ENCODE measurements around the gene NUP210. TPM values are rescaled to one million over a fixed set of nuclear protein-coding genes. Genes with fewer than 3 reads are reported as not detected.

NUP210 gene
- 3.6 TPM for polyA plus RNA-seq (2013, experiment 1 of 2)
- 3.1 TPM for polyA plus RNA-seq (2013, experiment 2 of 2)

DNA sequence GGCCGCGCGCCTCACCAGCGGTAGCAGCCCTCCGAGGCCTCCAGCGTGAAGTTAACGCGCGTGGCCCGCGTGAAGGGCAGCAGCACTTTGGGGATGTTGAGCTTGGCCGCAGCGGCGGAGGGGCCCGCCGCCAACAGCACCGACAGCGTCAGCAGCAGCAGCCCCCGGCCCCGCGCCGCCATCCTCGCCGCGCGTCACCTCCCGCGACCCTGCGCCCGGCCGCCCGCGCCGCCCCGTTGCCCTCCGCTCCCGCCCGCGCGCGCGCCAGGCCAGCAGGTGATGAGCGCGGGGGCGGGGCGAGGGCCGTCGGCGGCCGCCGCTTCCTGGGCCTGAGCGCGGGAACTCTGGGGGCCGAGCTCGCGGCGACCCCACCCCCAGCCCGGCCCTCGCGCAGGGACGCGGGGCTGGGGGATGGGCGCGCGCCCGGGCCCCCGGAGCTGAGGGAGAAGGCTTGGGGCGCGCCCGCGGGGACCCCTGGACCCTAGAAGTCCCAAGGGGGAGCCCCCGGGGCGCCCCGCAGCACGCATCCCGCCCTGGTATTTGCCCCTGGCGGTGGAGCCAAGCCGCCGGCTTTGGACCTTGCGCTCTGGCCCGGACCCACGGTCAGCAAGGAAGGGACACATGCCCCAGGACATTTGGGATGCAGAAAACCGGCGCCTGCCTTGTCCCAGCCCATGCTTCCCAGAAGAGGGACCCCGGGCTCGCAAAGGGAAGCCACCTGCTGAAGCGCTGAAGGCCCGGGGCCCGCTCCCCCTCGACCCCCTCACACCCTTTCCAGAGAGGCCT, at the start of gene NUP210:
TSS of gene NUP210 (minus strand) at position 278 of the 786 bp plus-strand sequence. CDS start at position 182, 96 bp downstream.
- Histone ChIP-seq H3K27ac (ENCODE audit: low read depth, low read length, severe bottlenecking) (no peak within 1 kb of the TSS), H3K36me3 (ENCODE audit: control insufficient read depth, insufficient read depth, low read length) (no peaks in the 10 kb centered on the region), H3K4me1 (ENCODE audit: control insufficient read depth, insufficient read depth, low read length, poor library complexity, severe bottlenecking) (no peaks in the 10 kb centered on the region), H3K4me3 (ENCODE audit: extremely low read depth, insufficient read depth, low read length, poor library complexity, severe bottlenecking) (peak within 1 kb of the TSS; percentile 35), H3K9me3 (ENCODE audit: control insufficient read depth, low read length) (no peaks in the 10 kb centered on the region)
- 2 to 4% methylated on average over 54 to 70 of the region's 90 CpGs for WGBS, 2 experiments (ENCODE audit: insufficient coverage in 2 of 2)

DNA sequence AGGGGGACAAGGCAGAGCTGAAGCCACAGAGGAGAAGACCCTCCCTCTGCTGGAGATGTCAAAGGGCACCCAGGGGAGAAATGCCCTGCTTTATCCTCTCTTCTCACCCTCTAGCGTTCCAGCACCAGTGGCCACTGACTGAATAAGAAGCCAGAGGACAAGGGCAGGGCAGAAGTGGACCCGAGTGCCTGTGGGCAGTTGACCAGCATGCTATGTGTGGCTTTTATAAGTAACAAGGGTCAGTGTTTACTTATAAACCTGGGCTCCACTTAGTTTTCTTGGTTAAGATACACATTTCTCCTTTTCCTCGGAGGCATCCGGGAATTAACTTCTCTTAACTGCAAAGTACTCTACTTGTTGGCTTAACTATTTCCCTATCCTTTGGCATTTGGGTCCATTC, 46.7 kb upstream of the NUP210 start:
- H3K9me3 ChIP-seq (ENCODE audit: control insufficient read depth, low read length), result no peaks in the 10 kb centered on the region
- H3K36me3 ChIP-seq (ENCODE audit: control insufficient read depth, insufficient read depth, low read length), result no peaks in the 10 kb centered on the region
- WGBS, 2 experiments (ENCODE audit: insufficient coverage in 2 of 2), result 93 to 95% methylated on average over 2 to 3 of the region's 4 CpGs
- no peak overlapping the region for H3K4me3 ChIP-seq (ENCODE audit: extremely low read depth, insufficient read depth, low read length, poor library complexity, severe bottlenecking)
- no peak overlapping the region for H3K27ac ChIP-seq (ENCODE audit: low read depth, low read length, severe bottlenecking)
- no peaks in the 10 kb centered on the region for H3K4me1 ChIP-seq (ENCODE audit: control insufficient read depth, insufficient read depth, low read length, poor library complexity, severe bottlenecking)

DNA sequence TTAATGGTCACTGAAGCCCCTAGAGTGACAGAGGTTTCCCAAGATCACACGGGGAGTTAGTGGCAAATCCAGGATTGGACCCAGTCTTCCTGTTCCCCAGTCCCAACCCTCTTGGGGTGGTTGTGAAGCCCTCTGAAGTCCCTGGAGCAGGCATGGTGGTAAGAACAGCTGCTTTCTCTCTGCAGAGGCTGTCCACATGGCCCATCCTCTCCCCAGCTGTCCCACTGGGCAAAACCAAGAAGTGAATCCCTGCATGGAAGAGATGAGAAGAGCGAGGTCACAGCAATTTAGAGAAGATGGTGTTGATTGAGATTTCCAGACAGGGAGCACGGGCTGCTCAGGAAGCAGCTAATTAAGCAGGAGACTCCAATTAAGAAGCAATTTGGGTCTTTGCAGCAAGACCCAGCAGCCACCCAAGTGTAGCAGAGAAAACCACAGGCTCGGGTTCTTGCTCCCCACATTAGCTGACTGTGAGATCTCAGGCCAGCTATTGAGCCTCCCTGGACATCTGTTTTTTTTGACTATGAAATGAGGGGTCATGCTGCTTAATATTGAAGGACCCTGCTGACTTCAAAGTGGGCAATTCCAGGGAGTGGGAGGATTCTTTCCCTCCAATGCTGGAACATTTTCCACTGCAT, 45.2 kb upstream of the NUP210 start:
- H3K36me3 ChIP-seq (ENCODE audit: control insufficient read depth, insufficient read depth, low read length), result no peaks in the 10 kb centered on the region
- H3K4me3 ChIP-seq (ENCODE audit: extremely low read depth, insufficient read depth, low read length, poor library complexity, severe bottlenecking), result no peak overlapping the region
- H3K9me3 ChIP-seq (ENCODE audit: control insufficient read depth, low read length), result no peaks in the 10 kb centered on the region
- H3K4me1 ChIP-seq (ENCODE audit: control insufficient read depth, insufficient read depth, low read length, poor library complexity, severe bottlenecking), result no peaks in the 10 kb centered on the region
- 56 to 71% methylated on average over 2 to 3 of the region's 4 CpGs for WGBS, 2 experiments (ENCODE audit: insufficient coverage in 2 of 2)
- H3K27ac ChIP-seq (ENCODE audit: low read depth, low read length, severe bottlenecking), result no peak overlapping the region

DNA sequence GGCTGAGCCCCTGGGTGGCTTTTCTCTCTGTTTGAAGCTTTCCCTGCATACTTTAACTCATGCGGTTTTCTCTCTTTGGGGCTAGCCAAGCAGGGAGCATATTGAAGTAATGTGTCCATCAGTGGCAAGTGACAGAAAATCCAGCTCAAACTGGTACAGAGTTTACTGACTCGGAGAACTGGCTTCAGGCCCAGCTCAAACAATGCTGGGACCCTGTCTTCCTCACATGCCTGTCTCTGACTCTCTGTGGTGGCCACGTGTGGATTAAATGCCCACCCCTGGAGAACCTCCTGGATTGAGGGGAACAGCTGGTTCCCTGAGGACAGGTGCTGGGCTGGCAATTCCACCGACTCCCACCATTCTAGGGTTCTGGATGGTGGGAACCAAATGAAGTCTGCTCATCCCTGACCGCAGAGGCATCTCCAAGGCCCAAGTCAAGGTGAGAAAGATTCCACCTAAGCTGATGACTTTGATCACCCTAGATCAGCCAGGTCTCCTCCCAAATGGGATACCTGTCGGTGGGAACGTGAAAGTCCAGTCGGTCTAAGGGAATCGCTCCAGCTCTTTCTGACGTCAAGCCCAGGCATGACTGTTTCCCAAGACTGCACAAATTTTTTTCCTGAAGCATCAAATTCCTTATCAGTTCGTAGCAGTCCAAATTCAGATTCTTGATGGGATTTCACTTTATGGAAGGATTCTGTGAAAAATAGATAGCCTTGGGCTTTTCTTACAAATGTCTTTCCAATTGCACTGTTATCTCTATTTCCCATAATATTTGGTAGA, 43.7 kb upstream of the NUP210 start:
- H3K4me3 ChIP-seq (ENCODE audit: extremely low read depth, insufficient read depth, low read length, poor library complexity, severe bottlenecking), result no peak overlapping the region
- WGBS, 2 experiments (ENCODE audit: insufficient coverage in 2 of 2), result 88 to 91% methylated on average over 10 of the region's 11 CpGs

DNA sequence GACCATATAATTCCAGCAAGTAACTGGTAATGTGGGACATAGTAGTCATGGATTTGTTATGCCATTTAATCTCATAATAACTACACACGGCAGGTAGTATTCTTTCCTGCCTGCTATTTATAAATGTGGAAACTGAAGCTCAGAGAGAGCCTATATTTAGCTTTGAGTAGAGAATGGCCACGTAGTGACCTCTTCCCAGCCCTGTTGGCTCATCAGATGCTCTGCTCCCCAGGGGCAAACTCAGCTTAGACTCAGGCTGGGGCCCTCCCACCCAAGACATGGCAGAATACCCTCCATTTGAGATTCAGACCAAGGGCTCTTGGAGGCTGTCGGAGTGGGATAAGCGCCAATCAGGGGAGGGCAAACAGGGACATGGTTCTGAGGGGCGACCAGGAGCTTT, 42.7 kb upstream of the NUP210 start:
- WGBS, 2 experiments (ENCODE audit: insufficient coverage in 2 of 2), result 82 to 87% methylated on average over 3 to 4 of the region's 5 CpGs
- Histone ChIP-seq H3K4me3 (ENCODE audit: extremely low read depth, insufficient read depth, low read length, poor library complexity, severe bottlenecking) (no peak overlapping the region), H3K27ac (ENCODE audit: low read depth, low read length, severe bottlenecking) (no peak overlapping the region), H3K4me1 (ENCODE audit: control insufficient read depth, insufficient read depth, low read length, poor library complexity, severe bottlenecking) (no peaks in the 10 kb centered on the region), H3K9me3 (ENCODE audit: control insufficient read depth, low read length) (no peaks in the 10 kb centered on the region), H3K36me3 (ENCODE audit: control insufficient read depth, insufficient read depth, low read length) (no peaks in the 10 kb centered on the region)

More for the DNA sequence above, 43.7 kb upstream of the NUP210 start:
- Histone ChIP-seq H3K4me1 (ENCODE audit: control insufficient read depth, insufficient read depth, low read length, poor library complexity, severe bottlenecking) (no peaks in the 10 kb centered on the region), H3K9me3 (ENCODE audit: control insufficient read depth, low read length) (no peaks in the 10 kb centered on the region), H3K27ac (ENCODE audit: low read depth, low read length, severe bottlenecking) (no peak overlapping the region), H3K36me3 (ENCODE audit: control insufficient read depth, insufficient read depth, low read length) (no peaks in the 10 kb centered on the region)

DNA sequence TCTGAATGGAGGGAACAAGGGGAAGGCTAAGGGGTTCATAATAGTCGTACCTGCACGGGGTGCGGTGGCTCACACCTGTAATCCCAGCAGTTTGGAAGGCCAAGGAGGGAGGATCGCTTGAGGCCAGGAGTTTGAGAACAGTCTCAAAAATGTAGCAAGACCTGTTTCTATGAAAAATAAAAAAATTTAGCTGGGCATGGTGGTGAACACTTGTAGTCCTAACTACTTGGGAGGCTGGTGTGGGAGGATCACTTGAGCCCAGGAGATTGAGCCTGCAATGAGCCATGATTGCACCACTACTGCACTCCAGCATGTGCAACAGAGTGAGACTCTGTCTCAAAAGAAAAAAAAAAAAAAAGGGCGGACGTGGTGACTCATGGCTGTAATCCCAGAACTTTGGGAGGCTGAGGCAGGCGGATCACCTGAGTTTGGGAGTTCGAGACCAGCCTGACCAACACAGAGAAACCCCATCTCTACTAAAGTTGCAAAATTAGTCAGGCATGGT, 42.1 kb upstream of the NUP210 start:
- H3K4me3 ChIP-seq (ENCODE audit: extremely low read depth, insufficient read depth, low read length, poor library complexity, severe bottlenecking), result no peak overlapping the region
- H3K36me3 ChIP-seq (ENCODE audit: control insufficient read depth, insufficient read depth, low read length), result no peaks in the 10 kb centered on the region
- H3K4me1 ChIP-seq (ENCODE audit: control insufficient read depth, insufficient read depth, low read length, poor library complexity, severe bottlenecking), result no peaks in the 10 kb centered on the region
- WGBS, 2 experiments (ENCODE audit: insufficient coverage in 2 of 2), result 88 to 94% methylated on average over 5 to 6 of the region's 8 CpGs
- no peaks in the 10 kb centered on the region for H3K9me3 ChIP-seq (ENCODE audit: control insufficient read depth, low read length)
- no peak overlapping the region for H3K27ac ChIP-seq (ENCODE audit: low read depth, low read length, severe bottlenecking)

DNA sequence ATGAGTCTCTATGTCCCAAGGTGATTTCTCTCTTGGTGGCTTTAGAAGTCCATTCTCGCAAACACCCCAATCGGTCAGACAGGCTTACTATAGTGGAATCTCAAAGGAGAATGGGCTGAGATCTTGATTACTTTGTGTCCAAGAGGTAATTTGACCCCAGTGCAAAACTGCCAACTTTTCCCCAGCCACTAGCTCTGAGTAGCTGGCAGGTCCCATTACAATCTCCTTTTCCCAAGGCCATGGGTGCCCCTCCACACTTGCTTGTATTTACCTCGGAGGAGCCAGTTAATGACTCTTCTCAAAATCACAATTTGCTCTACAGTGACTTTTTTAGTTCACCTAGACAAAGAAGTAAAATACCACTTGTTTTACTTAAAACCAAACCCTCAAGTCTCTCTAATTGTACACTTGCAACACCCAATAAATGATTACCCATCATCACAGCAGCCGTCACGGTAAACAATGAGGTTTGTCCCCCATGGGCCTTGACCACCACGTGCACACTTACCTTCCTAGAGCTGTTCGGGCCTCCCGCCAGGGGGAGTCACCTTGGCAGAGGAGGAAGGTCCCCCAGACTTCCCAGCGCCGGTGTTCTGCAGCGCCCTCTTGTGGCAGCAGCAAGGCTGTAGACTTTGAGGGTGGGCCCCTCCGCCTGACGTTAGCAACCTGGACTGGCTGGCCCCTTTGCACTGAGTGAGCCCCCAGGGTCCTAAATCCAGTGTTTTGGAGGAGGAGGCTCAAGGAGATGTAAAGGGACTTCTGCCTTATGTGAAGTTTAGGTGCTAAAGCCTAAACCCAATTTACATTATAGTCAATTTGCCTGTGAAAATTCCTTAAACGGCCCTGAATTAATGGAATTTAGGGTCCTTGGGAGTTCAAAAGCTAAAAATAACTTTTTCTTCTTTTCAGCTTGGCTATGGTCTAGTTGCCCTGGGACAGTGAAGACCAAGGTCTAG, 41.3 kb upstream of the NUP210 start:
- WGBS, 2 experiments (ENCODE audit: insufficient coverage in 2 of 2), result 38 to 46% methylated on average over 7 to 12 of the region's 14 CpGs
- Histone ChIP-seq H3K9me3 (ENCODE audit: control insufficient read depth, low read length) (no peaks in the 10 kb centered on the region), H3K4me1 (ENCODE audit: control insufficient read depth, insufficient read depth, low read length, poor library complexity, severe bottlenecking) (no peaks in the 10 kb centered on the region), H3K36me3 (ENCODE audit: control insufficient read depth, insufficient read depth, low read length) (no peaks in the 10 kb centered on the region), H3K4me3 (ENCODE audit: extremely low read depth, insufficient read depth, low read length, poor library complexity, severe bottlenecking) (no peak overlapping the region), H3K27ac (ENCODE audit: low read depth, low read length, severe bottlenecking) (no peak overlapping the region)

DNA sequence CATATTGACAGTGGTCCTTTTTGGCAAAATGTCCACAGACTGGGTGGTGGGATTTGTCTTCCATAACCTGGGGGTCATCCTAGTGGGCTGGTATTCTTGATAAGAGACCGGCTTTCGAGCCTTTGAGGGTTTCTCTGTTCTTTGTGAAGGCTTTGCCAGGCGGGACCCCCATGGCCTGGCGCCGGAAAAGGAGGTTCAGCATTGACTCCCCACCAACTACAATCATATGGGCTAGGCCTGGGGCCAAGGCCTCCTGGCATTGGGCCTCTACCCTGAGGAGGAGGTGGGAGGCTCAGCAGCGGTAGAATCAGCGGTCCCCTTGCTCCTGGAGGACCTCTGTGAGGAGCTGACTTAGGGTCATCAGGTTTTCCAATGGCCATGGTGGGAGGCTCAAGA, 40.2 kb upstream of the NUP210 start:
- Histone ChIP-seq H3K9me3 (ENCODE audit: control insufficient read depth, low read length) (no peaks in the 10 kb centered on the region), H3K36me3 (ENCODE audit: control insufficient read depth, insufficient read depth, low read length) (no peaks in the 10 kb centered on the region), H3K4me1 (ENCODE audit: control insufficient read depth, insufficient read depth, low read length, poor library complexity, severe bottlenecking) (no peaks in the 10 kb centered on the region), H3K27ac (ENCODE audit: low read depth, low read length, severe bottlenecking) (no peak overlapping the region), H3K4me3 (ENCODE audit: extremely low read depth, insufficient read depth, low read length, poor library complexity, severe bottlenecking) (no peak overlapping the region)
- WGBS, 2 experiments (ENCODE audit: insufficient coverage in 2 of 2), result 91 to 98% methylated on average over 5 of the region's 7 CpGs

DNA sequence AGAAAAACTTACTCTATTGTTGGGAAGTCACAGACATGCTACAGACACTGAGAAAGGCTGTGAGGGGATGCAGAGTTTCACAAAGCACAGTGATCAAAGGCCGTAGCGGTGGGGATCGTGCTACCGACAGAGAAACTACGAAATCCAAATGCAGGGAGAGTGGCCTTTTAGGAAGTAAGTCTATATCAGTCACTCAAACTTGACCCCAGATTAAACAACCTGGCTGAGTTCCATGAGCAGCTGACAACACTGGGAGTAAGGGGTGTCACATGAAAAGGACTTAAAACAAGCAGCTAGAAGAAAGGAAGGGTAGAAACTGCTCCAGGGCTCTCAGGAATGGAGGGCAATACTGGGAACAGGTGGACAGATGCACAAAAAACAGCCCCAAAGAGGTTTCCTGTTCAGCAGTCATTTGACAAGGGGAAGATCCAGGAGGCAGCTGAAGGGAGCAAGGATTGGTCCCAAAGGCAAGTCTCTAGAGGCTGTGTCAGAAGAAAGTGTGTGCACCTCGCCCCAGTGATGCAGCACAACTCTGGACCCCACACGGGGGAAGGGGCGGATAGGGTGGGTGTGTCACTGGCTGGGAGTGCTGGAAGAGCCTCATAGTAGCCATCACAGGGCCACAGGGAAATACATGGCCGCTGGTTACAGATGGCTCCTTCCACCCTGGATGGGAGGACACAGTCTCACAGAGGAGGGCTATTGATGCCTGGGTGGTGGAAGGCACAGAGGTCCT, 39.7 kb upstream of the NUP210 start:
- H3K36me3 ChIP-seq (ENCODE audit: control insufficient read depth, insufficient read depth, low read length), result no peaks in the 10 kb centered on the region
- WGBS, 2 experiments (ENCODE audit: insufficient coverage in 2 of 2), result 81 to 84% methylated on average over 8 to 9 of the region's 9 CpGs
- H3K4me1 ChIP-seq (ENCODE audit: control insufficient read depth, insufficient read depth, low read length, poor library complexity, severe bottlenecking), result no peaks in the 10 kb centered on the region
- no peak overlapping the region for H3K27ac ChIP-seq (ENCODE audit: low read depth, low read length, severe bottlenecking)
- no peaks in the 10 kb centered on the region for H3K9me3 ChIP-seq (ENCODE audit: control insufficient read depth, low read length)
- H3K4me3 ChIP-seq (ENCODE audit: extremely low read depth, insufficient read depth, low read length, poor library complexity, severe bottlenecking), result no peak overlapping the region

Measured in mesodermal cell (in vitro differentiated cells).